ENCODE results near the gene SPTBN1. TPM values are rescaled to one million over a fixed set of nuclear protein-coding genes. Genes with fewer than 3 reads are reported as not detected.

SPTBN1 gene
- total RNA-seq, 4 donors from 2014 or later, result 353 to 606 (median 498) TPM

DNA sequence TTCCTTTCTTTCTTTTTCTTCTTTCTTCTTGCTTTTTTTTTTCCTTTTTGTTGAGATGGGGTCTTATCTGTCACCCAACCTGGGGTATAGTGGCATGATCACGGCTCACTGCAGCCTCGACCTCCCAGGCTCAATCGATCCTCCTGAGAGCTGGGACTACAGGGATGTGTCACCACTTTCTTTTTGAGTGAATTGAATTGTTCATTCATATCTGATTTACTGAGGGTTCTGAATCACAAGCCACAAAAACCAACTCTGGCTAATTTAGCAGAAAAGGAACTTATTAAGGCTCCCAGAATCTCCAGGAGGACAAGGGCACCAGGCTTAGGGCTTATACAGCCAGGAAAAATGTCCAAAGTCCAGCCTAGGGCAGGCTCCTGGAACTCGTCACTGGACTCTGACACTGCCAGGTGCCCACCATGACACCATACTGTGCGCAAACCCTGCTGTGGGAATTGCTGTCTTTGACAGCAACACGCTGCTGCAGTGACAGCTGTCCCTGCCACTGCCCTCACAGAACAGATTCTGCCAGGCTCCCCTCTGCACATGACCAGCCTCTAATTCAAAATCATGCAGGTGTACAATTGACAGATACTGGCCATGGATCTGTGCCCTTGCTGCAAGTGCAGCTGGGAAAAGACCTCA, 224.4 kb downstream of the SPTBN1 start:
- H3K27ac ChIP-seq, result no peak overlapping the region
- H3K27me3 ChIP-seq, result no peaks in the 10 kb centered on the region
- peaks cover 0 to 10% (median 2%) of the 10 kb centered on the region in 3 donors for H3K4me1 ChIP-seq
- WGBS, 2 donors (ENCODE audit: low coverage in 1 of 2), result 65 to 100% methylated on average over 2 to 5 of the region's 6 CpGs
- TF ChIP-seq EP300 (IDR thresholded peaks at IDR 0.05) (no peak), POLR2A (IDR thresholded peaks at IDR 0.05) (no peak), POLR2AphosphoS5 (IDR thresholded peaks at IDR 0.05) (no peak)
- ATAC-seq, result no peak
- H3K36me3 ChIP-seq, result no peaks in the 10 kb centered on the region
- H3K9me3 ChIP-seq, result no peaks in the 10 kb centered on the region
- H3K4me3 ChIP-seq, result no peak overlapping the region

GRCh38 chr2:54681416-54681815, 225.3 kb downstream of the SPTBN1 start:
- Histone ChIP-seq H3K27me3 (no peaks in the 10 kb centered on the region), H3K27ac (no peak overlapping the region), H3K4me3 (no peak overlapping the region), H3K36me3 (no peaks in the 10 kb centered on the region), H3K4me1 (peaks cover 0 to 2% (median under 1%) of the 10 kb centered on the region in 3 donors), H3K9me3 (no peaks in the 10 kb centered on the region)
- TF ChIP-seq POLR2AphosphoS5 (IDR thresholded peaks at IDR 0.05), result no peak
- TF ChIP-seq EP300 (IDR thresholded peaks at IDR 0.05), result no peak
- no peak for TF ChIP-seq POLR2A (IDR thresholded peaks at IDR 0.05)
- no peak for TF ChIP-seq CTCF (IDR thresholded peaks at IDR 0.05)
- WGBS, 2 donors (ENCODE audit: low coverage in 1 of 2), result 72 to 83% methylated on average over 4 to 6 of the region's 6 CpGs
- no peak for ATAC-seq

DNA sequence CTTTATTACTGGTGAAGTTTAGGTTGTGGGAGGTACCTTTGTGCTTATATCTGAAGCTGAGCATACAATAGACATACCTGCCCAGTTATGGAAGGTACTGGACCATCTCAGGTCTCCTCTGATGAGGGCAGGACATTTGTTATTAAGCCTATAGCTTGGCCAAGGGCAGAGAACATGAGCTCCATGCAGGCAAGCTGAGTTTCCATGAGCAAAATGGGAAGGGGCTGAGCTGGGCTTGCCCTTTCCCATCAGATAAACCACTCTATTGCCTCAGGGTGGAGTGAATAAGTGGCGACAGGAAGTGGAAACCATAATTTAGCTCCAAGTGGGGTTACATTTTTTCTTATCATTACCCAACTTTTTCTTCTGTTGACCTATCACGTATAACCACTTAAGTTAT, 227.5 kb downstream of the SPTBN1 start:
- Histone ChIP-seq H3K36me3 (no peaks in the 10 kb centered on the region), H3K27me3 (no peaks in the 10 kb centered on the region), H3K9me3 (no peaks in the 10 kb centered on the region), H3K27ac (no peak overlapping the region), H3K4me3 (no peak overlapping the region), H3K4me1 (peaks cover 0 to 2% (median 0%) of the 10 kb centered on the region in 3 donors)
- TF ChIP-seq CTCF (IDR thresholded peaks at IDR 0.05) (no peak), EP300 (IDR thresholded peaks at IDR 0.05) (no peak), POLR2A (IDR thresholded peaks at IDR 0.05) (no peak), POLR2AphosphoS5 (IDR thresholded peaks at IDR 0.05) (no peak)
- 88% methylated on average over 1 to 2 of the region's 2 CpGs for WGBS, 2 donors (ENCODE audit: low coverage in 1 of 2)
- ATAC-seq, result no peak

DNA sequence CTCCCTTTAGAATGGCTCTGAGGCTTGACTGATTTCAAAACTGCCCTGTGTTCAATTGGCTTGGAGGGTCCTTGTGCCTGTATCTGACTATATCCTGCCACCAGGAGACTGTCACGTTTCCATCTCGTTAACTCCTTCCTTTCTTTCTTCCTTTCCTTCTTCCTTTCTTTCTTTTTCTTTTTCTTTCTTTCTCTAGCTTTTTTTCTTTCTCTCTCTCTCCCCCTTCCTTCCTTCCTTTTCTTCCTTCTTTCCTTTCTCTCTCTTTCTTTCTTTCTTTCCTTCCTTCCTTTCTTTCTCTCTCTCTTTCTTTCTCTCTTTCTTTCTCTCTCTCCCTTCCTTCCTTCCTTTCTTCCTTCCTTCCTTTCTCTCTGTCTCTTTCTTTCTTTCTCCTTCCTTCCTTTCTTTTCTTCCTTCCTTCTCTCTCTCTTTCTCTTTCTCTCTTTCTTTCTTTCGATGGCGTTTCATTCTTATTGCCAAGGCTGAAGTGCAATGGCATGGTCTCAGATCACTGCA, 229.2 kb downstream of the SPTBN1 start:
- Histone ChIP-seq H3K27ac (no peak overlapping the region), H3K9me3 (no peaks in the 10 kb centered on the region), H3K27me3 (no peaks in the 10 kb centered on the region), H3K4me1 (peaks cover 0 to 2% (median 0%) of the 10 kb centered on the region in 3 donors), H3K36me3 (no peaks in the 10 kb centered on the region), H3K4me3 (no peak overlapping the region)
- ATAC-seq, result no peak
- 64 to 72% methylated on average over 2 to 4 of the region's 4 CpGs for WGBS, 2 donors (ENCODE audit: low coverage in 1 of 2)
- TF ChIP-seq POLR2A (IDR thresholded peaks at IDR 0.05) (no peak), CTCF (IDR thresholded peaks at IDR 0.05) (no peak), POLR2AphosphoS5 (IDR thresholded peaks at IDR 0.05) (no peak), EP300 (IDR thresholded peaks at IDR 0.05) (no peak)

- Histone ChIP-seq H3K27me3 (no peaks in the 10 kb centered on the region), H3K36me3 (no peaks in the 10 kb centered on the region), H3K27ac (no peak overlapping the region), H3K9me3 (no peaks in the 10 kb centered on the region), H3K4me1 (no peaks in the 10 kb centered on the region), H3K4me3 (no peak overlapping the region)
- no peak for ATAC-seq
- TF ChIP-seq CTCF (IDR thresholded peaks at IDR 0.05) (no peak), POLR2AphosphoS5 (IDR thresholded peaks at IDR 0.05) (no peak), EP300 (IDR thresholded peaks at IDR 0.05) (no peak), POLR2A (IDR thresholded peaks at IDR 0.05) (no peak)
- WGBS, 2 donors (ENCODE audit: low coverage in 1 of 2), result 78 to 90% methylated on average over 3 to 4 of the region's 4 CpGs
Measured at GRCh38 chr2:54687595-54688152, 231.5 kb downstream of the SPTBN1 start.

All from gastroesophageal sphincter (tissue), 4 donors.